Panc1 (cell line): ENCODE data around the gene PAX3. TPM values are rescaled to one million over a fixed set of nuclear protein-coding genes. Genes with fewer than 3 reads are reported as not detected.

Source experiments
- ATAC-seq: fragments of 200-7000 bp; cut with Tn5 transposase; 2 replicates; pipeline ENCODE4 v1.9.1; 2020; ENCODE audit warnings: mild to moderate bottlenecking, moderate library complexity
- BruUV-seq: library from RNA; stranded (reverse); fragments of 400-500 nt; replicated peaks from 2 replicates; lab custom pipeline; 2021; lab: Mats Ljungman, UMichigan
- CTCF ChIA-PET: fragments of 300-600 bp; sonication (Branson Sonifier 250); formaldehyde crosslinking; loops from one replicate; lab custom pipeline; 2022; ENCODE audit warnings: antibody characterized with exemption; lab: Charles Lee
- POLR2A ChIA-PET: fragments of 300-600 bp; sonication (Branson Sonifier 250); formaldehyde crosslinking; loops from one replicate; lab custom pipeline; 2022; ENCODE audit warnings: antibody characterized with exemption; lab: Charles Lee
- DNase-seq: peaks from one replicate; pipeline ENCODE4 v3.0.0-alpha.2; 2010; ENCODE audit warnings: low read depth, low spot score
- H3K27ac ChIP-seq: 2 replicates; pipeline ENCODE4 v1.5.1; 2011; ENCODE audit warnings: mild to moderate bottlenecking, low read length, inconsistent platforms
- H3K27me3 ChIP-seq: fragments of 200-500 bp; sonication (Bioruptor generic); 2 replicates; pipeline ENCODE4 v1.6.0; 2014; ENCODE audit warnings: low read length, inconsistent platforms; ENCODE audit not compliant: control insufficient read depth, insufficient read depth
- H3K36me3 ChIP-seq: fragments of 200-500 bp; sonication (Bioruptor generic); 2 replicates; pipeline ENCODE4 v1.5.1; 2014; ENCODE audit warnings: inconsistent platforms, mild to moderate bottlenecking, low read length, moderate library complexity; ENCODE audit not compliant: control insufficient read depth, insufficient read depth
- H3K4me1 ChIP-seq: 2 replicates; pipeline ENCODE4 v1.5.1; 2011; ENCODE audit warnings: inconsistent platforms, mild to moderate bottlenecking, low read length, moderate library complexity; ENCODE audit not compliant: control insufficient read depth, insufficient read depth
- H3K4me3 ChIP-seq, 2 experiments: 2 replicates each; pipeline ENCODE4 v1.5.1; 2011 to 2012; ENCODE audit warnings: low read depth in 2 of 2, low read length in 2 of 2, mild to moderate bottlenecking in 2 of 2, inconsistent platforms in 1 of 2, moderate library complexity in 1 of 2
- H3K9me3 ChIP-seq: fragments of 200-500 bp; sonication (Bioruptor generic); 2 replicates; pipeline ENCODE4 v1.5.1; 2014; ENCODE audit warnings: low read depth, mild to moderate bottlenecking, inconsistent platforms, low read length, moderate library complexity; ENCODE audit not compliant: control insufficient read depth, insufficient read depth
- CTCF ChIP-seq: fragments of 450-650 bp; IDR thresholded peaks from 2 replicates; pipeline ENCODE4 v1.5.1; 2017; ENCODE audit warnings: mild to moderate bottlenecking
- POLR2AphosphoS5 ChIP-seq: IDR thresholded peaks from 2 replicates; pipeline ENCODE4 v1.6.1; 2012; ENCODE audit warnings: mild to moderate bottlenecking, low read depth, low read length, moderate library complexity
- REST ChIP-seq, 2 experiments: IDR thresholded peaks; 2 replicates each; pipeline ENCODE4 v1.6.1; 2011 to 2012; ENCODE audit warnings: low read depth in 2 of 2, control low read depth in 1 of 2, low read length in 1 of 2, mild to moderate bottlenecking in 1 of 2, moderate library complexity in 1 of 2; ENCODE audit not compliant: insufficient read depth in 1 of 2
- SIN3A ChIP-seq: IDR thresholded peaks from 2 replicates; pipeline ENCODE4 v1.6.1; 2012; ENCODE audit warnings: low read depth, mild to moderate bottlenecking, low read length, moderate library complexity, borderline replicate concordance; ENCODE audit not compliant: insufficient read depth
- TCF7L2 ChIP-seq: IDR thresholded peaks from 2 replicates; pipeline ENCODE4 v1.6.1; 2011; ENCODE audit warnings: mild to moderate bottlenecking, low read depth, low read length, inconsistent platforms
- in situ Hi-C: cut with HindIII; loops from 2 replicates; pipeline ENCODE4 v1.10.0; 2016; ENCODE audit warnings: low sequenced_read_pairs, low pct_unique_long_range_greater_than_20kb
- intact Hi-C: fragments of 100-400 bp; cut with micrococcal nuclease; formaldehyde crosslinking; loops from one replicate; pipeline ENCODE4 v1.10.0; 2022; ENCODE audit not compliant: unreplicated experiment
- total RNA-seq: library from RNA; stranded (reverse); gene quantifications from one replicate; pipeline ENCODE4 v1.2.1, GENCODE V29; 2021; ENCODE audit not compliant: unreplicated experiment

The PAX3 gene
- total RNA-seq, 1 experiment from 2014 or later = not detected

GRCh38 chr2:222303045-222303827 is 4.4 kb upstream of the PAX3 start:
- in situ Hi-C loops (no loop called here), intact Hi-C loops (no loop called here)
- Histone ChIP-seq H3K4me1 (peaks cover 11% of the 10 kb centered on the region), H3K9me3 (no peaks in the 10 kb centered on the region), H3K36me3 (no peaks in the 10 kb centered on the region; the same call in 1 of the 2 replicates), H3K27me3 (peaks cover 38% of the 10 kb centered on the region; the same call in 1 of the 2 replicates), H3K27ac (no peak overlapping the region), H3K4me3 (no peak overlapping the region)
- DNase-seq = no peak
- ChIA-PET POLR2A (no interaction called here), CTCF (no interaction called here)
- BruUV-seq = no TSS peak
- ATAC-seq = no peak
- no peak for TF ChIP-seq POLR2AphosphoS5

GRCh38 chr2:222302178-222303018 is 3.6 kb upstream of the PAX3 start:
- peaks cover 11% of the 10 kb centered on the region for H3K4me1 ChIP-seq
- no peak for TF ChIP-seq TCF7L2
- no peak for TF ChIP-seq CTCF
- TF ChIP-seq REST (IDR thresholded peaks at IDR 0.05; ENCODE audit: insufficient read depth in 1 of 2, low read depth in 2 of 2, low read length in 1 of 2) = no peak
- TF ChIP-seq POLR2AphosphoS5 = no peak
- no peak for TF ChIP-seq SIN3A
- H3K27me3 ChIP-seq = peaks cover 32% of the 10 kb centered on the region; the same call in 1 of the 2 replicates
- in situ Hi-C loops (no loop called here), intact Hi-C loops (no loop called here)
- ChIA-PET CTCF (no interaction called here), POLR2A (no interaction called here)
- no peak overlapping the region for H3K4me3 ChIP-seq
- DNase-seq (no peak), ATAC-seq (no peak)
- H3K9me3 ChIP-seq = no peaks in the 10 kb centered on the region
- no peaks in the 10 kb centered on the region; the same call in 1 of the 2 replicates for H3K36me3 ChIP-seq
- H3K27ac ChIP-seq = no peak overlapping the region
- no TSS peak for BruUV-seq
